PFSK-1 (cell line): ENCODE results near the gene LIMS2.

Experiments used
- POLR2AphosphoS5 ChIP-seq: IDR thresholded peaks from 2 replicates; pipeline ENCODE4 v1.6.1; 2012; ENCODE audit warnings: low read depth, mild to moderate bottlenecking, control low read depth, low read length, moderate library complexity
- SIN3A ChIP-seq: IDR thresholded peaks from 2 replicates; pipeline ENCODE4 v1.6.1; 2012; ENCODE audit warnings: mild to moderate bottlenecking, low read length, moderate library complexity, borderline replicate concordance; ENCODE audit not compliant: insufficient read depth
- TAF1 ChIP-seq: IDR thresholded peaks from 2 replicates; pipeline ENCODE4 v1.6.1; 2012; ENCODE audit warnings: low read length, control low read depth, borderline replicate concordance; ENCODE audit not compliant: insufficient read depth
- TF ChIP-seq, protein P1 (sequence below), 2 experiments: IDR thresholded peaks; 2 replicates each; pipeline versions ENCODE4 v1.6.1 to v1.8.0; 2011 to 2012; ENCODE audit warnings: low read depth in 2 of 2, low read length in 2 of 2, control low read depth in 1 of 2, inconsistent platforms in 1 of 2, mild to moderate bottlenecking in 1 of 2, moderate library complexity in 1 of 2; ENCODE audit not compliant: insufficient read depth in 1 of 2

DNA sequence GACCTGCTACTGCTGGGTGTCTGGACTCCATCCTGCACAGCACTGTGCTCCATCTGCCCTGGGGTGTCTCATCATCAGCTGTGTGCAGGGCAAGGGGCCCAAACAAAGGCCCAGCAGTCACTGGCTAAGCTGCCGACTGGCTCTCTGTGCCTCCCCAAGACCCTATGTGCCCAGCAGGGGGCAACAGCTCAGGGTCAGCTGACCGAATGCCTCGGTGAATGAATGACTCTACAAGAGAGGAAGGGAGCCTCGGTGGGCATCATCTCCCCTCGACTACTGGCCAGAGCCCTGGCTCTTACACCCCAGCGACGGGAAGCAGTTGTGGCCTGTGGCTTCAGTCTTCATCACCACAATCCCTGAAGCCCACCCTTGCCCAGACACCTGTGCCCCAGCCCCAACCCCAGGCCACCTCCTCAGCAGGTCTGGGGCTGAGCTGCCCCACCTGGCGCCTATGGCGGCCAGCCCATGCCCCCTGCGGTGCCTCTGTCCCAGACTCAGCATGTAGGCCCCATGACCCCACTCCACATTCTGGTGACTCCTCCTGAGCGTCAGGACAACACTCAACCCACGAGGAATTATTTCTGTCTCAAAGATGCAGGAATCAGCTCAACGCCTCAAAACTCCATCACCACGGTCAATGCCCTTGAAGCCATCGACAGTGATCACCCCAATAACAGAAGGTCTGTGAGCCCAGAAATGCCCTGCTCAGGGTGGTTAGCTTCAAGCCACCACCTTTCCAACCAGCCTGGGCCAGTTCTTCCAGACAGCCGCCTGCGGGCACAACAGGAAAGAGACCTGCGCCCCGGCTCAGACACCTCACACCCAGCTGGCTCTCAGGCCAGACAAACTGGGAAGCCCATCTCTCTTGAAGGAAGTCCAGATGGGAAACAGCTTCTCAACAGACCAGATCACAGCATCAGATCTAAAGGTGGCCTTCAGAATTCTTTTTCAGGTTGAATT lies 31.0 kb downstream of the LIMS2 start:
- TF ChIP-seq TAF1 (no peak), SIN3A (no peak), POLR2AphosphoS5 (no peak)
- TF ChIP-seq, protein P1, sequence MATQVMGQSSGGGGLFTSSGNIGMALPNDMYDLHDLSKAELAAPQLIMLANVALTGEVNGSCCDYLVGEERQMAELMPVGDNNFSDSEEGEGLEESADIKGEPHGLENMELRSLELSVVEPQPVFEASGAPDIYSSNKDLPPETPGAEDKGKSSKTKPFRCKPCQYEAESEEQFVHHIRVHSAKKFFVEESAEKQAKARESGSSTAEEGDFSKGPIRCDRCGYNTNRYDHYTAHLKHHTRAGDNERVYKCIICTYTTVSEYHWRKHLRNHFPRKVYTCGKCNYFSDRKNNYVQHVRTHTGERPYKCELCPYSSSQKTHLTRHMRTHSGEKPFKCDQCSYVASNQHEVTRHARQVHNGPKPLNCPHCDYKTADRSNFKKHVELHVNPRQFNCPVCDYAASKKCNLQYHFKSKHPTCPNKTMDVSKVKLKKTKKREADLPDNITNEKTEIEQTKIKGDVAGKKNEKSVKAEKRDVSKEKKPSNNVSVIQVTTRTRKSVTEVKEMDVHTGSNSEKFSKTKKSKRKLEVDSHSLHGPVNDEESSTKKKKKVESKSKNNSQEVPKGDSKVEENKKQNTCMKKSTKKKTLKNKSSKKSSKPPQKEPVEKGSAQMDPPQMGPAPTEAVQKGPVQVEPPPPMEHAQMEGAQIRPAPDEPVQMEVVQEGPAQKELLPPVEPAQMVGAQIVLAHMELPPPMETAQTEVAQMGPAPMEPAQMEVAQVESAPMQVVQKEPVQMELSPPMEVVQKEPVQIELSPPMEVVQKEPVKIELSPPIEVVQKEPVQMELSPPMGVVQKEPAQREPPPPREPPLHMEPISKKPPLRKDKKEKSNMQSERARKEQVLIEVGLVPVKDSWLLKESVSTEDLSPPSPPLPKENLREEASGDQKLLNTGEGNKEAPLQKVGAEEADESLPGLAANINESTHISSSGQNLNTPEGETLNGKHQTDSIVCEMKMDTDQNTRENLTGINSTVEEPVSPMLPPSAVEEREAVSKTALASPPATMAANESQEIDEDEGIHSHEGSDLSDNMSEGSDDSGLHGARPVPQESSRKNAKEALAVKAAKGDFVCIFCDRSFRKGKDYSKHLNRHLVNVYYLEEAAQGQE (IDR thresholded peaks at IDR 0.05; ENCODE audit: insufficient read depth in 1 of 2, low read depth in 2 of 2, low read length in 2 of 2): no peak
